ENCODE results near the gene PRDM8.
"Not testable (repeated sequence)": the region's sequence is repeated elsewhere in the genome, so short reads cannot be mapped to it uniquely, and the experiment has no call there.

The PRDM8 gene

DNA sequence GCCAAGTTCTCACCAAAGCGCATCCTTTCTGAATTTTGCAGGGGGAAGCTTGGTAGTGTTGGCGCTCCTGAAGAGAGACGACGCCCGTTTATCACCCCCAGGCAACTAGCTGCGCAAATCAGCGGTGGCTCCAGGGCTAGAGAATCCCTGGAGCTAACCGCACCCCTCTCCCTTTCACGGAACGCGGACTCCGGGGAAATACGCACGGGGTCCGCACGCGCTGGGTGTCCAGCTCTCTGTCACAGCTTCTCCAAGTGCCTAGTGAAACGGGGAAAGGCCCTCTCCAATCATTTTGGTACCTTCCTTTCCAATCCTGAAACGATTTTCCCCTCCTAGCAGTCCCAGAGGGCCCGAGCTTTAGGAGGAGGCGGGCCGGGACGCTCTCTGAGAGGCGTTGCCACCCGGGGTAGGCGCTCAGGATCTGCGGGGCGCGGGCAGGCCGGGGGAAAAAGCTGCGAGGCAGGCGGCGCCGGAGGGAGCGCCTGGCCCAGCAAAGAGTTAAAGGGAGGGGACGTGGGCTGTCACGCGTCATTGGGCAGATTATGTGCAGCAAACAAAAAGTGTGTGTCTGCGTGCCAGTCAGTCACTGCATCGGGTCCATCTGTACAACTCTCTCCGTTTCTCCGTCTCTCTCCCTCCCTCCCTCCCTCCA, at the start of gene PRDM8:
TSS of gene PRDM8 (plus strand) at position 582 of the 652 bp plus-strand sequence. CDS start 2,578 bp downstream, outside the sequence.
- DNase-seq, result peak in 1 of 2 donors; percentile 36

DNA sequence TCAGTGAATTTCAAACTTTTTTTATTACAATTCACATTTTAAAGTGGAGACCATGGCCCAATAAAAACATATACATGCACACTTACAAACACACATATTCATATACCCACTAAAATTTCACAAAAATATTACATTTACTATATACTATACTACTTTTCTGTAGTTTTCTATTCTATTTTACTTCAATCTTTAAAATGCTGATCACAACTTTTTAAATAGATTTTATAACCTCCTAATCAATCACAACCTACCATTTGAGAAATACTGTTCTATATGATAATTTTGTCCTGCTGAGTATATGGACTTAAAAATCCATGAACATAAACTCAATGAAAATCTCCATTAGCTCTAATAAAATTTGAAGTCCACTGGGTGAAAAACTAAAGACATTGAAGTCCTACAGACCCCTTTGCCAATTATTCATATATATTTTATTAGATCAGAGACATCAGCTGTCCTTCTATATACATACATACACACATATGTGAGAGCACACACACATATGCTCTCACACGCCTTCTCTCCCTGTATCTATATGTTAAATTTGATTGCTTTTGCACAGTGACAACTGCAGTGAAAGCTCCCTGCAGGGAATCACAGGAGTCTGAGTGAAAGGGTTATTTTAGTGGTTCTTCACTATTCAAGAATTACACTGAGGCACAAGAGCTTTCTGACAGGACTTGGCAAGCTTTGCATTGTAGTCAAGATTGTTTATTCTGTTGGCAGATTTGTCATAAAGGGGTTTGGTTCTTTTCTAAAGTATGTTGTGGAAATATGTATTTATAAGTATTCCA, 46.7 kb upstream of the PRDM8 start:
- DNase-seq, result no peak

DNA sequence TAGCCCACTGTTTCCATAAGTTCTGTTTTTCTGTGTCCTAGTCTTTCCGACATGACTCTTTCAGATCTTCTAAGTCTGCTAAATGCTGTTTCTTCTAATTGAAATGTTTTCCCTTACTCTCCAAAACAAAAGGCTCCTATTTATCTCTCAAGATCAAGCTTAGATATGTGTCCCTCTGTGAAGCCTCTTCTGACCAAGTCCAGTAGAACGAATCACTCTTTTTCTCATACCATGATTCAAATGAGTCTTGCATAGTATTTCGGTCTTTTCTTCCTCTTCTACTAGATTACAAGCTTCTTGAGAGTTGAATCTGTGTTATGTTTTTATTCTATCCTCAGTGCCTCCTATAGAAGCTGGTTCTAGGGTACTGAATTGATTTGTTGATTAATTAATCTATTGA, 45.3 kb upstream of the PRDM8 start:
- no peak for DNase-seq

DNA sequence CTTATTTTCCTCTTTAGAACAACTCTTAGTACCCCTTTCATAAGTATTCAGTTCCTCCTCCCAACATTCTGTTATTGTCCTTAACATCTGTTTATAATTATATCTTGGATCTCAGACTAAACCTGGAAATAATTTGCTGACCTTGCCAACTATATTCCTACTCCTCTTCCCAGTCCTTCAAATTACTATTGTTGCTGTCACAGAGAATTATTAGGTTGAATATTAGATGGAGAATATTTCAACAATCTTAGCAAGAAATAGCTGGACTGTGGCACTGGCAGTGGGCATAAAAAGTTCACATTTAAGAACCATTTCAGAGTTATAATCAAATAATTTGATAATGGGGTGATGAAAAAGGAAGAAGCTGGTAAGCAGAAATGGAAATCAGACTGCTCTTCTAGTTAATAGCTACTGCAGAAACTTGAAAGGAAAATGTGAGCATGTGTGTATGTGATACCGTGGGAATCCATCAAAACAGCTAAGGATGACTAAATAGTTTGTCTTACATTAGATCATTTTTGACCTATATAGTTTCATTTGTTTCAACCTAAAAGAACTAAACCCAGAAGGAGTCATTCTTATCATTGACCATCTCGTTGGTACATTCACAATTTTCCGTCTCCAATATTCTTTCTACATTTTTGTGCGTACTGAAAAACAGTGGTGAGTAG, 43.3 kb upstream of the PRDM8 start:
- DNase-seq, result no peak

DNA sequence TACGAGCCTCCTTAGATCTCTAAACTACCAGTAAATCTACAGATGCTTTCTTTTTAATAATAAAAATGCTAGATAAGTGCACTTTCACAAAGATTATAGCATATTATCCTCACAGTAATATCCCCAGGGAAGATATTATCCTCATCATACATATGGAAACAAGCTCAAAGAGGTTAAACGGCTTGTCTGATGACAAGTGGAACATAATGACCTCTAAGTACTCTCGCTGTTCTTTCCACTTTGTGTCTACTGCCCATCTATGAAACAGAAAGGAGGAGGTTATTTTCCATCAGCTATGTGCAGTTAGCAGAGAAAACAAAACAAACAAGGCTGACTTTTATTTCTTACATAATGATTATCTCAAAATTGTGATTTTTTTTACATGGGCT, 42.8 kb upstream of the PRDM8 start:
- no peak for DNase-seq

DNA sequence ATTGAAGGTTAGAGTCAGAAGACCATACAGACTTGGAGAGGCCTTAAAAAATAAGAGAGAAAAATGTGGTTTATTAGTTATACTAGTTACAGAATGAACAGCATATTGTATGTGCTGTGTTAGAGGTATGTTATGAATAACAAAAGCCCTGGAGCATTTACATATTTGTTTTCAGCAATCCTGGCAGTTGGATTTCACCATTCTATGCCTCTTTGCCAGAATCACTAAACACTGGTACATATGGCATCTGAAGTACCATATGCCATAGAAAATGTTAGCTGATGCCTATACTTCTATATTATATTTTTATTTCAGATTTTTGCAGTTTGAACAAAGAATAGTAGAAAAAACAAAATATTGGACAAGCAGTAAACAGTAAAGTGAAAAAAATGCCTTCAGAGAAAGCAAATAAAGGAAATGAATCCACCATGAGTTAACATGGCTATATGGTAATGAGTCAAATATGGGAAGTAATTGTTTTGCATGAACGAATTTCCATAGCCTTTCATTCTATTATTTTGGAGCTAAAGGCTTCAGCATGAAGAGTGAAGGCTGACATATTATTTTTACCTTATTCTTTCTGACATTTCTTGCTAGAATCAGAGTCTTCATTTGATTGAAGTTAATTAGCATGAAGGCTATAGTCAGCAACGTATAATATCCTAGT, 41.9 kb upstream of the PRDM8 start:
- DNase-seq, result no peak

DNA sequence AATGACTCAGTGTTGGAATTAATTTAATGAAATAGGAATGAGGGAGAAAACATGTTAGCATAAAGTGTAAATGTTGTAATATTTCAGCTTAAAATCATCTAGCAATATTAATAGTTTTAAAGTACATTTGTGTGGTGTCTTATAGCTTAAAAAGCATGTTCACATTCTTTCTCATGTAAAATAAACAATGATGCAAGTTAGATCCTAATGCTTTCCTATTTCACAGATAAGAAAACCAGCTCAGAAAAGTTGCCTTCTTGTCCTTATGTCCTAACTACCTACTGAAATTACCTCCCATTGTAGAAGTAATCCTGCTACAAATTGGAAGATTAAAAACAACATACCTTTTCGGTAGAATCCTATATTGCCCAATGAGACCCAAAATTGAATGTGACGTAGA, 40.9 kb upstream of the PRDM8 start:
- DNase-seq, result no peak

DNA sequence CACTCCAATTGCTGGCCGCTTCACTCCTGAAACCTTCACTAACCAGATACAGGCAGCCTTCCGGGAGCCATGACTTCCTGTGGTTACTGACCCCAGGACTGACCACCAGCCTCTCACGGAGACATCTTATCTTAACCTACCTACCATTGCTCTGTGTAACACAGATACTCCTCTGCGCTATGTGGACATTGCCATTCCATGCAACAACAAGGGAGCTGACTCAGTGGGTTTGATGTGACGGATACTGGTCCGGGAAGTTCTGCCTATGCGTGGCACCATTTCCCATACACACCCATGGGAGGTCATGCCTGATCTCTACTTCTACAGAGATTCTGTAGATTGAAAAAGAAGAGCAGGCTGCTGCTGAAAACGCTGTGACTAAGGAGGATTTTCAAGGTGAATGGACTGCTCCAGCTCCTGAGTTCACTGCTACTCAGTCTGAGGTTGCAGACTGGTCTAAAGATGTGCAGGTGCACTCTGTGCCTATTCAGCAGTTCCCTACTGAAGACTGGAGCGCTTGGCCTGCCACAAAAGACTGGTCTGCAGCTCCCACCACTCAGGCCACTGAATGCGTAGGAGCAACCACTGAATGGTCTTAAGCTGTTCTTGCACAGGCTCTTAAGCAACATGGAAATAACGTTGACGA, 35.8 kb upstream of the PRDM8 start:
- no peak for DNase-seq

DNA sequence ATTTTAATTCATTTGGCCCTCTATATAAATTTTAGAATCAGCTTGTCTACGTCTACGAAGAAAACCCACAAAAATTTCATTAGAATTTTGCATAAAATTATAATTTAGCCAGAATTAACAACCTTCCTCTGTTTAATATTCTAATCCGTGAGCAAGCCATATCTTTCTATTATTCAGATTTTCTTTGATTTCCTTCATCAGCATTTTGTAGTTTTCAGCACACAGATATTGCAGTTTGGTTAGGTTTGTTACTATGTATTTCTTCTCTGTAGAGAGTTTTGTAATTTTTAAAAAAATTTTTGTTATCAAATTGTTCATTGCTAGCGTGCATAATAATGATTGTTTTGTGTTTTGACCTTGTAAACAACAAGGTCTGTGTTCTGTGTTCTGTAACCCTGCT, 34.9 kb upstream of the PRDM8 start:
- DNase-seq, result no peak

DNA sequence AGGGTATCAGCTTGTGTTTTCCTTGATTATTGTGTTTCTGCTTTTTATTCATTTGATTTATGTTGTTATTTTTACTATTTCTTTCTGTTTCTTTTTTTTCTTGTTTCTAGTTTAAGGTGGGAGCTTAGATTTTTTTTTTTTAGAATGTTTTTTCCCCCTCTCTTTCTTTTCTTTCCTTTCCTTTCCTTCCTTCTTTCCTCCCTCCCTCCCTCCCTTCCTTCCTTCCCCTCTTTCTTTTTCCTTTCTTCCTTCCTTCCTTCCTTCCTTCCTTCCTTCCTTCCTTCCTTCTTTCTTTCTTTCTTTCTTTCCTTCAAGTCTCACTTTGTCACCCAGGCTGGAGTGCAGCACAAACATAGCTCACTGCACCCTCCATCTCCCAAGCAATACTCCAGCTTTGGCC, 31.4 kb upstream of the PRDM8 start:
- DNase-seq, result no peak

DNA sequence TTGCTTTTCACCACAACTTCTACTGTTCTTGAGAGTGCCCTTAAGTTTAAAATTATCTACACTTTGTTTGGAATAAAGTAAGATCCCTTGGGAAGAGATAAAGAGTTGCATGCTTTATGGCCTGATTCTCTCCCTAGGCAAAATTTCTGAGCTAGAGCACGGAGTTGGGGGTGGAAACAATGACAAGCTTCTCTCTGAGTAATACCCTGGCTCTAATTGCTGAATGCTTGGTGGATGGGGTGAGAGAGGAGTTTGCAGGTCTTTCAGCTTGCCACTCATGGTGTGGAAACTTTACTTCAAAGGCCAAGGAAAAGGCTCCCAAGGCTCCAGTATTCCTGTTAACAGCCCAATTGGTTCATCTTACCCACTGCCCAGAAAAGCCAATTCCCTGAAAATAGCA, 26.1 kb upstream of the PRDM8 start:
- no peak for DNase-seq

DNA sequence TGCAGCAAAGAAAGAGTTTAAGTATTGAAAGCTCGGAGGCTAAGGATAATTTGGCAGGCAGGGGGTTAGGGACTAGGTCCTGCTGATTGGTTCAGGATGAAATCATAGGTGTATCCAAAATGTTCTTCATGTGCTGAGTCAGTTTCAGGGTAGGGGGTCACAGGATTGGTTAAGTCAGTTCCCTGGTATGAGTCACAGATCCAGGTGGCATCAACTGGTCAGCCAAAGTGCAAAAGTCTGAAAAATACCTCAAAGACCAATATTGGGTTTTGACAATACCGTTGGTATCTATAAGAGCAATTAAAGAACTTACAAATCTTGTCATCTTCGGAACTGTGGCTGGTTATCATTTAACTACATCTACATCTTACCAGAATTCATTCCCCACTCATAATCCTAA, 25.6 kb upstream of the PRDM8 start:
- no peak for DNase-seq

DNA sequence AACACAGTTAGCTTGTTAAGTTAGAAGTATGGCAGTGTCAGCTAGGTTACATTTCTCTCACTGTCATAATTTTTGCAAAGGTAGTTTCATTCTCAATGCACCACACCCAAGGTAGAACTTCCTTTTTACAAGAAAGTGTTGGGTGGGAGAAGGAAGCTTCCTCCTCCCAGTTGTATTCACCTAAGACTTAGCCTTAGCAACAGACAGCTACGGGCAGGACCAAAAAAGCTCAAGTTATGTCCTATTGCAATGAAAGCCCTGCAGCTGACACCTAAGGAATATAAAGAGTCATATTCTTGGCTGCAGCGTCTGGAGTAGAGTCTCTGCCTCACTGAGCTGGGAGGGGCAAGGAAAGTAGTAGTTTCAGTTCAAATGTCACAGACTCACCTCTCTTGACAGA, 25.1 kb upstream of the PRDM8 start:
- DNase-seq, result peak in 1 of 2 donors; percentile 65

DNA sequence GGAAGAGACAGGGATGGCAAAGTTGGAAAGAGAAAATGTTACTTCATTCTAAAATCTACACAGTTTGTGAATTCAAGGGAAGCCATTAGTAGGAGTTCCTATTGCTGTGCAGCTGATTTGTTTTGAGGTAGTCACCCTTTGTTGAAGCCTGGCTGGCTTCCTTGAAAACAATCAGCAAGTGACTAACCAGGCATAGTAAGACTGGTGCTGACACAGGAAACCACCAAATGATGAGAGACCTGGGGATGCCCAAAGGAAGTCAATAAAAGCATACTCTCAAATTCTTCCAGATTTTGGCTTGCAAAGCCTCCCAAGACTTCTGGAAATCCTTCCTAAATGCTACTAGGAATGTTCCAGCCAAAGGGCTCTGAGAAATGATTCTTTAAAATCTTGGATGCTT, 23.9 kb upstream of the PRDM8 start:
- DNase-seq, result peak; percentile 68 to 80

DNA sequence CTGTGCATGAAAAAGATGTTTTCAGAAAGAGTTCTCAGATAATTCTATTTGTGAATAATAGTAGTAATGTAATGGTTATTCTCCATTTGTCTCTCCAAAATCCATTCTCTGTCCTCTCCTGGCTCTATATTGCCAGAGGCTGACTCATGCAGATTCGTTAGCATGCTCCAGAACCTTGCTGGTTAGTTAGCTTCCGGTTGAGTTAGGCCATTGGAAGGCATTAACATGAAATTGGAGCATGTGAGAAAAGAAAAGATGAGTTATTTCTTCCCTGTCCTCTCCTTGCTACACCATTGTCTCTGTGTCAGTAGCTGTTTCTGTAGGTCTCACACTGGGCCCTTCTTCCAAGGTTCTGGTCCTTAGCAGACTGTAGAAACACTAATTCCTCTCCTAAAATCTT, 23.5 kb upstream of the PRDM8 start:
- DNase-seq, result no peak

DNA sequence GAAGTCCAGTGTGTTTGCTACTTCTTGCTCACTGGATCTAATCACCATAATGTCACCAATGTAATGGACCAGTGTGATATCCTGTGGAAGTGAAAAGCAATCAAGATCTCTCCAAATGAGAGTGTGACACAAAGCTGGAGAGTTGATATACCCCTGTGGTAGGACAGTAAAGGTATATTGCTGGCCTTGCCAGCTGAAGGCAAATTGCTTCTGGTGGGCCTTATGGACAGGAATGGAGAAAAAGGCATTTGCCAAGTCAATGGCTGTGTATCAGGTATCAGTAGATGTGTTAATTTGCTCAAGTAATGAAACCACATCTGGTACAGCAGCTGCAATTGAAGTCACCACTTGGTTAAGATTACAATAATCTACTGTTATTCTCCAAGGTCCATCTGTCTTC, 19.5 kb upstream of the PRDM8 start:
- DNase-seq, result not testable (repeated sequence)

DNA sequence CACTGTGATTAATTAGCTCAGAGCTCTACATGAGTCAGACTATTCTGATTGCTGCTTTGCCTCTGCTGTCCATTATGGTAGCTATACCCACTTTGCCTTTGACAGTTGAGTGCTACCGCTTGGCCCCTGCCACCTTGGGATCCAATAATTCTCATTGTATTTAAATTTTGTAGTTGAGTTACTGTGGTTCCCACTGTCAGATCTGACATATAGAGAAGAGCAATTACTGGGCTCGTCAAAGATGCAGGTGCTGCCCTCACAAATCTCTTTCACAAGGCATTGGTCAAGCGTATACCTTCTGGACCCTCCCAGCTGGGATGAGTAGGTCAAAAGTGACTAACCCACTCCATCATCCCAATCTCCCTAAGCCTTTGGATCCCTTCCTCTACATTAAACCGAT, 18.3 kb upstream of the PRDM8 start:
- DNase-seq, result no peak

DNA sequence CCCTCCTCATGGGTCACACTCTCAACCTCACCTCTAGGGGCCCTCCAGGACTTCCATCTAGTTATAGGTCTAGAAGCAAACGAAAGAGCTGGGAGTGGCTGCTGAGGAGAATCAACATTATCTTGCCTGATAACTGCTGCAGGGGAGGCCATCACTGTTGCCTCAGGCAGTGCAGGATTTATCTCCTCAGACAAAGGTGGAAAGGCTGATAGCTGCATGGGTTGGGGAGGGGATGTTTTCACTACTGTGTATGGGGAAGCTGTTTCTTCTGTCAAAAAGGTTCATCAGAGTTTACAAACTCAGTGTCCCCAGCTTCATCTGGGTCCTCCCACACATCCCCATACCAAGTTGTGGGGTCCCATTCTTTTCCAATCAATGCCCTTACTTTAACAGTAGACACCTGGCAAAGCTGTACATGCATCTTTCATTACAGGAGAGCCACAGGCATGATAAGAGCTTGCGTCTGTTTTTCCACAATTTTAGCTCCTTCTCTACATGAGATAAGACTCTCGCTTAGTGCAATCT, 17.6 kb upstream of the PRDM8 start:
- no peak for DNase-seq

DNA sequence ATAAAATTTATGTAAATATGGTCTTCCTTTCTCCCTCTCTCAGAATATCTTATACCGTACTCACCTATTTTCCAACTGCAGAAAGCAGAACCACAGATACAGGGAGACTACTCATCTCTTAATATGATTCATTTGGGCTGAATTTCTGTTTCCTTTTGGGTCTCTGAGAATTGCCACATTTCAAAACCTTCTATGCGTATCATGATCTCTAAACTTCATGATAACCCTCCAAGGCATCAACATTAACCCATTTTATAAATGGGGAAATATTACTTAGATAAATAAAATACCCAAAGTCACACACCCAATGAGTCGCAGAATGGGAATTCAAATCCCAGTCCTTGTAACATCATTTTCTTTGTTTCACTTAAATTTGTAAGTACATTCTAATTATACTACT, 16.6 kb upstream of the PRDM8 start:
- DNase-seq, result no peak

DNA sequence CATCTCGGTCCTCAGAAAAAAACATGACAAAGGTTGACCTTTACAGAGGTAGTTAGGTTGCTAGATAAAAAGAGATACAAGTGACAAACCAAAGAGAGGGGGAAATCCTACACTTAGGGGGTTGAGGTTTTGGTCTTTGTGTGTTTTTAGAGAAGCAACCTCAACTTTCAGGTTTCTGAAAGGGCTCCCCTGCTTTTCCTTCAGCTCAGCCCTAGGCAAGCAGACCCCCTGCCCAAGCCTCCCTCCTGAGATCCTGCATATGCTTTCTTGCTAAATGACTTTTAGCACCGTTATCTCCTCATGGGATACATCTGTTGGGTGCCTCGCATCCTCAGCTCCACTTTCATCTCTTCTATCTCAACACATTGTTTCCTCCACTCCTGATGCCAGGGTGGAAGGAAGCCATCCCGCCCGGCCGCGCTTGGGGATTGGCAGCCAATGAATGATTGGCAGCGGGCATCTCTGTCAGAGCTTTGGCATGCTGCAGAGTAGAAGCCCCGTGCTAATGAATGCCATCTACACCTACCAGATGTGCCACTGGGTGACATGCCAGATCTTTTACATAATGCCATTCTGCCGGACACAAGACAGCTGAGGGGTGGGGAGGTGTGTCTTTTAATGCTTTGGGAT, 15.0 kb upstream of the PRDM8 start:
- peak in 1 of 2 donors; percentile 50 for DNase-seq

DNA sequence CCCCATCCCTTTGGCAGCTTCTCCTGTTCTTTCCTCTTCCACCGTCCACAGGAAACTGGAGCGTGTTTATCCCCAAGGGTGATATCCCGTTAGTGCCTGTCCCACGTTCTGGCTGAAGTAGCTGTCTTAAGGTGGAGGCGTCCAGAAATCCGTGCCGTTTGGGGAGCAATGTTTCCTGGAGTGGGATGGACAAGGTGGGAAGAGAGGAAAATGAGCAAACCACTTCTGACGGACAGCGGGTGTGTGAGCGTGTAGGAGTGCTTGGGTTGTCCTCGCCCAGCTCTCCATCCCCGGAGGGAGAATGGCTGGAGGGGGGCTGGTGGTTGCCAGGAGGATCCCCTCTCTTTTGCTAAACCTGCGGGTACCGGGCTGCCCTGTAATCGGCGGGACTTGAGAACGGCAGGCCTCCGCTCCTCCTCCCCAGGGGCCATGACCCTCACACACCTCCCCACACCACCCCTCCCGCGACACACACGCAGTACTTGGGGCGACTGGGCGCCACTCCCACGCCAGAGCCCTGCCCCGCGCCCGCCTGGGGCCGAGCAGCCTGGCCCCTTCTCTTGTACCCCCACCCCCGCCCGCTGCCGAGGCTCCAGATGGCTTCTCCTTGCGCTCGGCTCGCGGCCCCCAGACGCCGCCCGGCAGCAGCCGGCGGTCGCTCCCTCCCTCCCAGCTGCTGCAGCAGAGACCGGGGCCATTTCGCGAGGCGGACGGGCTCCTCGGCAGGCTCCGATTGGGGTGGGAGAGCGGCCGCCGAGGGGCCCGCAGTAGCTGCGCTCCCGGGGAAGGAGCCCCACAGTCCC, 13.9 kb upstream of the PRDM8 start:
- peak; percentile 45 to 65 for DNase-seq

All from CD4-positive, alpha-beta T cell treated with Interferon alpha-2 for 1 hour (primary cell).